ENCODE results near the gene ITGB3BP.

DNA sequence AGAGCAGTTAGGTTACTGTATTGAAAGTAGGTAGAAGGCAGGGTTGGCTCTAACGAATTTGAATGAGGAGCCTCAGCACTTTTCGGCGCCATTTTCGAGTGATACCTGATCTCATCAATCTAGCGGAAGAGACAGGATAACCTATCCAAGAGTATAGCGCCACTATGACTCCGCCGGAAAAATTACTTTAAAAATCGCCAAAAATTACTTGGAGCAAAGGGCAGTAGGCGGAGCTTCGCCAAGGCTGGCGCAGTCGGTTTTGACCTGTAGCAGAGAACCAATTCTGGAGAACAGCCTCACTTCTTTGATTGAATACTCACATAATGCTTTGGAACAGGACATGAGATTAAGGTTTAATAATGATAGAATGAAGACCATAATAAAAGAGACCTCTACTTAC, 25.9 kb upstream of the ITGB3BP start:
- TF ChIP-seq, protein P1, sequence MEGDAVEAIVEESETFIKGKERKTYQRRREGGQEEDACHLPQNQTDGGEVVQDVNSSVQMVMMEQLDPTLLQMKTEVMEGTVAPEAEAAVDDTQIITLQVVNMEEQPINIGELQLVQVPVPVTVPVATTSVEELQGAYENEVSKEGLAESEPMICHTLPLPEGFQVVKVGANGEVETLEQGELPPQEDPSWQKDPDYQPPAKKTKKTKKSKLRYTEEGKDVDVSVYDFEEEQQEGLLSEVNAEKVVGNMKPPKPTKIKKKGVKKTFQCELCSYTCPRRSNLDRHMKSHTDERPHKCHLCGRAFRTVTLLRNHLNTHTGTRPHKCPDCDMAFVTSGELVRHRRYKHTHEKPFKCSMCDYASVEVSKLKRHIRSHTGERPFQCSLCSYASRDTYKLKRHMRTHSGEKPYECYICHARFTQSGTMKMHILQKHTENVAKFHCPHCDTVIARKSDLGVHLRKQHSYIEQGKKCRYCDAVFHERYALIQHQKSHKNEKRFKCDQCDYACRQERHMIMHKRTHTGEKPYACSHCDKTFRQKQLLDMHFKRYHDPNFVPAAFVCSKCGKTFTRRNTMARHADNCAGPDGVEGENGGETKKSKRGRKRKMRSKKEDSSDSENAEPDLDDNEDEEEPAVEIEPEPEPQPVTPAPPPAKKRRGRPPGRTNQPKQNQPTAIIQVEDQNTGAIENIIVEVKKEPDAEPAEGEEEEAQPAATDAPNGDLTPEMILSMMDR (IDR thresholded peaks at IDR 0.05), result no peak
- TF ChIP-seq POLR2A (IDR thresholded peaks at IDR 0.05), result no peak
